ENCODE measurements around the gene GALNT17. TPM values are rescaled to one million over a fixed set of nuclear protein-coding genes. Genes with fewer than 3 reads are reported as not detected.
A peak's percentile ranks its signal among the peaks of the same experiment; 100 is the strongest.

Gene GALNT17
- total RNA-seq: 6.0 TPM

DNA sequence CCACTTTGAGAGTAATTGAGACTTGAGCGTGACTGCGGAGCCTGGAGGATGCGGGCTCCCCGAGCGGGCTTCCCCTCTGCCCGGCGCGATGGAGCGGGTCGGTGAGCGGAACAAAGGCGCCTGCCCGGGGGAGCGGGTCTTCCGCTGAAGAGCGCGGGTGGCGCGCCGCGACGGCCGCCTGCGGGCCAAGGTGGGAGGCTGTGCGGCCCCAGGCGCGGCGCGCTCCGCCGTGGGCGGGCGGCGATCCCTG lies at the start of gene GALNT17:
GALNT17 (plus strand) TSS at position 18 of the 250 bp plus-strand sequence.
- no peak for DNase-seq (ENCODE audit: low spot score)

DNA sequence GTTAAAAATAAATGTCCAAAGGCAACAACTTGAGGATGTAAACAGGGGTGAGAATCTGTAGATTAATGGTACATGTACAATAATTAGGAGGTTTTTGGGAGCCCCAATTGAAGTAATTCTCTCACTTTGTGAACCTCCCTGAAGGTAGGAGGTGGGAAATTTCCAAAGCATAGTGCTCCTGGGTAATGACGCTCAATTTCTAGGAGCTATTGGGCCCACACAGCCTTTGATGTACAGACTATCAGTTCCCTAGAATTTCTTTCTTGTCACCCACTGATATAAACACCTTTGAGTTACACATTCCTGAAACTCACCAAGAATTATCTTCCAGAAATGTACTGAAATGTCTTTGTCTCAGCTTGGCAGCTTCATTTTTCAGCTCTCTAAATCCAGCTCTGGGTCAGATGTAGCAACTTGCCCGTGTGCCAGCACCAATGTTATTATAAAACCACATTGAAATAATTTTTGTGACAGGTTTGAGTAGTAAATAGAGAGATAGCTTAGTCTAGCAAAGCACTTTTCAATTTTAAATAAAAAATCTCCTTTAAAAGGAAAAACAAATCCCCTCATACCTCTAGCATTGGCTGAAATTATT lies 36.6 kb upstream of the GALNT17 start:
- DNase-seq (ENCODE audit: low spot score): no peak

- no peak for DNase-seq (ENCODE audit: low spot score)
Observed at GRCh38 chr7:71096351-71096750, 35.6 kb upstream of the GALNT17 start.

GRCh38 chr7:71106226-71106625 lies 25.7 kb upstream of the GALNT17 start:
- no peak for DNase-seq (ENCODE audit: low spot score)

GRCh38 chr7:71112436-71112835 lies 19.5 kb upstream of the GALNT17 start:
- no peak for DNase-seq (ENCODE audit: low spot score)

GRCh38 chr7:71120096-71120495 lies 11.8 kb upstream of the GALNT17 start:
- no peak for DNase-seq (ENCODE audit: low spot score)

DNA sequence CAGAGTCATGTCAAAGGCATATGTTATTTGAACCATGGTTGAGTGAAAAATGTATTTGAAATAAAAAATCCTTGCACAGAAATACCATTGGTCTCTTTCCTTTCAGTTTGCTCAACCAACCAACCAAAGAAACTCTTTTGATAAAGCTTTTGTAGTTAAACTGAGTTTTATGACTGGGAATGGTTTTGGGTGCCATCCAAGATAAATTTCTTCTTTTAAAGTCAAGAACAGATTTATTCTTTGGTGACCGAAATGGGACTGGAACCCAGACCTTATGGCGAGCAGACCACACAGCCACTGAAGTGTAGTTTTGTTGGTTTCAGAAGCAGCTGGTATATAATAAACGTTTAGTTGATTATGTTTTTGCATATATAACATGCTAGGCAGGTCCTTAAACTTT lies 2.8 kb upstream of the GALNT17 start:
- DNase-seq (ENCODE audit: low spot score): no peak

DNA sequence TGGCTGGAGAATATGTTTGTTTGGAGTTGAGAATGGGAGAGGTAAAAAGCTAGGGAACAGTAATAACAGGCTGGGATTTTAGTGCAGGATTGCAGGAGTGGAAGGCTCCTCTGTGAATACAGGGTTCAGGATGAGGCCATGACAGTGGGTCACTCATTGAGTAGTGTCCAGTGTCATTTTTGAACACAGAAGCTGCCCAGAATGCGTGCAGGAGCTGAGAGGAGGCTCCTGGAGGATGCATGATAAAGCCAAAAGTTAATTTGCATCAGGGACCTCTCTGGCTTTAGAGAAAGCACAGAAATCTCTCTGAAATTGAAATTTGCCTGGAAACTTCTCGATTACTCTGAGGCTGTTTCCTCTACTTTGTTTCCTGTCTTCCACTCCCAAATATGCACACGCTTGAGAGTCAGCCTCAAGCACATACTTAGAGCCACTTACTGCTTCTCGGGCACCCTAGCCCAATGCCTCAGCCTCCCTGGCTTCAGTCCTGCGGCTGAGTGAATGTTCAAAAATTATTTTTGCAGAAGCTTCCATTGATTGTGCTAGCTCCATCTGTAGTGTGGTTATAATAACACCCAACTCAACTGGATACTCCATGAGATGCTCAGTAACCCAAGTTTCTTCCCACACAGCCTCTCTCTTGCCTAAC lies 1.8 kb upstream of the GALNT17 start:
- DNase-seq (ENCODE audit: low spot score): no peak

- peak; percentile 56 for DNase-seq (ENCODE audit: low spot score)
Observed at GRCh38 chr7:71131256-71132126, 453 bp upstream of the GALNT17 start.

- no peak for DNase-seq (ENCODE audit: low spot score)
Observed at GRCh38 chr7:71132377-71133231, 660 bp downstream of the GALNT17 start.

- no peak for DNase-seq (ENCODE audit: low spot score)
Observed at GRCh38 chr7:71133232-71133622, 1.3 kb downstream of the GALNT17 start.

- DNase-seq (ENCODE audit: low spot score): no peak
Observed at GRCh38 chr7:71133856-71134255, 1.9 kb downstream of the GALNT17 start.

DNA sequence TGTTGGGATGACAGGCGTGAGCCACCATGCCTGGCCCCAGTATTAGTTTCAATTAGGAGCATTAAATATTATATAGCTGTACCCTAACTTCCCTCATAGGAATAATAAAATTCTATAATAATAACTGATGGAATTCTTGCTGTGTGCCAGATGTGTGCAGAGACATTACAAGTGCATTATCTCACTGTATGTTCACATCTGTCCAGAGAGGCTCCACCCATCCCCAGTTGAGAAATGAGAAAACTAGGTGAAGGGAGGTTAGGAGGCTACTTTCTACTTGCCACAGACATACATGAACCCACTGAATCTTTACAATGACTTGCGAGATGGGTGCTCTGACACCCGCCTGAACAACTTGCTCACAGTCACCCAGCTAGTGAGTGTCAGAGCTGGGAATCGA lies 3.2 kb downstream of the GALNT17 start:
- DNase-seq (ENCODE audit: low spot score): no peak

DNA sequence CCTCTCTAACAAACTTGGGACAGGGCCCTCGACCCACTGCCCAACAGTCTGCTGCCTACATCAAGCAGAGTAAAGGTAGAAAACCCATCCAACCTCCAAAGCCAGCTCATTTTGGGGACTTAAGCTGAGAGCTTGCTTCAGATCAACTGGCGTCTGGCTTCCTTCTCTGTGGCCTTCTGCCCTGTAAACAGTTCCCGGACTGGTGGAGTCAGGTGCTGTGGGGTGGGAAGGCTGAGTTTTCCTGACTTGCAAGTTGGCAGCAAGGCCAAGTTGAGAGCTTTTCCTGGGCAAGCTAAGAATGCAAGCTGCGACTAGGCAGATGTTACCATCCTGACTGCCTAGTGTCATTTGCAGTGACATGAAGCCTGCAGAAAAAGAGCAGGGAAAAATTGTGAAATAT lies 3.7 kb downstream of the GALNT17 start:
- no peak for DNase-seq (ENCODE audit: low spot score)

DNA sequence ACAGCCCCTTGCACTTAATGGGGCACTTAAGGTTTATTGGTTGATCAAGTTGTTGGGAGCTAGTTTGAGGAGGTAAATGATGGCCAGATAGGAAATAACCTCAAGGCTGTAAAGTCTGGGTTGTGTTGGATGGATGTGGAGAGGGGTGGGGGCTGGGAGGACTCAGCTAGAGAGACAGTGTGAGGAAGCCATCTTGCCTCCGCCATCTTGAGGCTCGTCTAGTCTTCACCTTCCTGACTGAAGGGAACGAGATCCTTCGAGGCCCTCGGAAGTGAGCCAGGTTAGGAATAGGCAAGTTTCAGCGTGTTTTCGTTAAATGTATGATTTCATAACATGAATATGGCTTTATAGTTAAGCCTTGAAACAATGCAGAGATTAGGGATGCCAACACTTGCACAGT lies 5.5 kb downstream of the GALNT17 start:
- DNase-seq (ENCODE audit: low spot score): no peak

- DNase-seq (ENCODE audit: low spot score): no peak
Observed at GRCh38 chr7:71140264-71140663, 8.3 kb downstream of the GALNT17 start.

DNA sequence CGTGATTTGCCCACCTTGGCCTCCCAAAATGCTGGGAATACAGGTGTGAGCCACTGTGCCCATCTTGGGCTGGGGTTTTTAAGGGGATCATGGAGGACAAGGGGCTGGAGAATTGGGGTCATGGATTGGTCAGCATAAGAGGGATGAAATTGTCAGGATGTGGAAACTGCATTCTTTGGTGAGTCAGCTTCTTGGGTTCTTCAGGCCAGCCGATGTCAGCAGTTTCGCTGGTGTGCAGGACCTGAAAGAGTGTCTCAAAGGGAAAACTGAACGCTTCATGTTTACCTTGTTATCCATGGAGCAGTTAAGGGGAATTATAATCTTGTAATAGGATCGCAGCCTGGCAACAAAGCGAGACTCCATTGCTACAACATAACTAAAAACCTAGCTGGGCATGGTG lies 13.0 kb downstream of the GALNT17 start:
- DNase-seq (ENCODE audit: low spot score): no peak

GRCh38 chr7:71145906-71146901 lies 14.3 kb downstream of the GALNT17 start:
- DNase-seq (ENCODE audit: low spot score): no peak

DNA sequence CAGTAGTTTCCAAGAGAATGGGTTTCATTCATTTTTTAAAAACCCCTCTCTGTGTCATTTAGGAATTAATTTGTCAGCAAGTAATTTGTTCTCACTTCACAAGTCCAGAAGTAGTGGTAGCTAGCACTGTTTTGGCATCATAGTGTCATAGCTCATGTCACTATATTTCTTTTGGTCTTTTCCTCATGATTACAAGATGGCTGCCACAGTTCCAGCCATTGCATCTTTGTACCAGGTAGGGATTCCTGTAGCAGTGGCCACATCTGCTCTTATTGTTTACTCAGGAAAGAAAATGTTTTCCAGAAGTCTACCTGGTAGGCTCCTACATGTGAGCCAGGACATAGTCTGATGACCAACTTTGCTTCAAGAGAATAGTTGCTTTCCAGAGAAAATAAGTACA lies 16.2 kb downstream of the GALNT17 start:
- no peak for DNase-seq (ENCODE audit: low spot score)

DNA sequence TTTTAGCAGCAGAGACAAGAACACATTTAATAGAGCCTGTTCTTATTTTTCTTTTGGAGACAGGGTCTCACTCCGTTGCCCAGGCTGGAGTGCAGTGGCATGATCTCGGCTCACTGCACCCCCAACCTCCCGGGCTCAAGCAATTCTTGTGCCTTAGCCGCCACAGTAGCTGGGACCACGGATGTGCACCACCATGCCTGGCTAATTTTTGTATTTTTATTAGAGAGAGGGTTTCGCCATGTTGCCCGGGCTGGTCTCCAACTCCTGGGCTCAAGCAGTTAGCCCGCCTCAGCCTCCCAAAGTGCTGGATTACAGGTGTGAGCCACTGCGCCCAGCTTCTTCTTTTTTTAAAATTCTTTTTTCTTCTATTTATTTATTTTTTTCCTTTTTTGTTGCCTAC lies 23.3 kb downstream of the GALNT17 start:
- no peak for DNase-seq (ENCODE audit: low spot score)

GRCh38 chr7:71157757-71158156 lies 25.8 kb downstream of the GALNT17 start:
- DNase-seq (ENCODE audit: low spot score): no peak
